ENCODE data around the gene ADAMTS8.

DNA sequence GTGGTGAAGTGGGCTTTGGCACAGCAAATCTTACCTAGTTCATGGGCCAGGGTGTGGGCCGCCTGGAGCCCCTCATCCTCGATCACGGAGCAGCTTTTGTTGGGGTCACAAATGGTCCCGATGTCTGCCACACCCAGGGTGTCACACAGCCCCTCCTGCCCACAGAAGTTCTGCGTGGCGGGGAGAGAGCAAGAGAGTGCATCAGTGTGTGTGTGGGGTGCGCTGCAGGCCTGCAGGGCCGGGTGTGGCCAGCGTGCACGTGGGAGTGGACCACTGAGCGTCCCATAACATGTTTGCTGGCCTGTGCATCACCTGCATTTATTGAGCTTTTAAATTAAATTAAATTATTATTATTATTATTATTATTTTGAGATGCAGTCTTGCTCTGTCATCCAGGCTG is 11.5 kb downstream of the ADAMTS8 start:
- TF ChIP-seq GATA2 (CRISPR knock-in tag; IDR thresholded peaks at IDR 0.05) (no peak), GABPA (IDR thresholded peaks at IDR 0.05; ENCODE audit: low read depth) (no peak), ZBTB33 (IDR thresholded peaks at IDR 0.05; ENCODE audit: borderline replicate concordance, low read depth) (no peak), CTCF (IDR thresholded peaks at IDR 0.05) (no peak), RAD21 (IDR thresholded peaks at IDR 0.05; ENCODE audit: low read length) (no peak), NRF1 (IDR thresholded peaks at IDR 0.05; ENCODE audit: low read depth, low read length) (no peak), FOXM1 (IDR thresholded peaks at IDR 0.05; ENCODE audit: low read depth) (no peak), REST (IDR thresholded peaks at IDR 0.05; ENCODE audit: low read depth, low read length) (no peak)
